ENCODE data around the gene NFIX. TPM values are rescaled to one million over a fixed set of nuclear protein-coding genes. Genes with fewer than 3 reads are reported as not detected.
"Not testable (repeated sequence)": the region's sequence is repeated elsewhere in the genome, so short reads cannot be mapped to it uniquely, and the experiment has no call there.

Gene NFIX
- total RNA-seq, 4 donors from 2014 or later, result 56.0 to 154 (median 79.4) TPM

DNA sequence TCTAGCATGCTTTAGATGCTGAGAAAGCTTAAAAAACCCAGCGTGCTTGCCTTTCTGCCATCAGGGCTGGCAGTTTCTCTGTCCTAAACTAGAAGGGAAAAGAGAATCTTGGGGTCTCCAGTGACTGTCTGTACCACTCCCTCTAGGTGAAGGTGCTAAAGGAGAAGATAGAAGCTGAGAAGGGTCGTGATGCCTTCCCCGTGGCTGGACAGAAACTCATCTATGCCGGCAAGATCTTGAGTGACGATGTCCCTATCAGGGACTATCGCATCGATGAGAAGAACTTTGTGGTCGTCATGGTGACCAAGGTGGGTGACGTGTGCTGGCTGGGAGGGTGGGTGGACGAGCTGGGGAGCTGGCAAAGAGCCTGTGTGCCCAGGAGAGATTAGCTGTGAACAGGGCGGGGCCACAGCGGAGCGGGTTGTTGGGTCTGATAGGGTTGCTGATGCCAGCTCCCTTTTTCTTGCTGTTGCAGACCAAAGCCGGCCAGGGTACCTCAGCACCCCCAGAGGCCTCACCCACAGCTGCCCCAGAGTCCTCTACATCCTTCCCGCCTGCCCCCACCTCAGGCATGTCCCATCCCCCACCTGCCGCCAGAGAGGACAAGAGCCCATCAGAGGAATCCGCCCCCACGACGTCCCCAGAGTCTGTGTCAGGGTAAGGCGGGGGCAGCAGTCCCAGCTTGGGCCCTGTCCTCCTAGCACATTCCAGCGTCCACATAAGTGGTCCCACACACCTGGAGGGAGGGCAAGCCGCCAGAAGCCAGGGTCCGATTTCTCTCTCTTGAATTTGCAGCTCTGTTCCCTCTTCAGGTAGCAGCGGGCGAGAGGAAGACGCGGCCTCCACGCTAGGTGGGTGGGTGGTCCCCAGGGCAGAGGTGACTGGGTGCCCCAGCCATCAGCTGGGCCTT is 47.3 kb upstream of the NFIX start:
- Histone ChIP-seq H3K36me3 (peaks cover 47 to 80% (median 73%) of the 10 kb centered on the region in 4 donors), H3K4me1 (peaks cover 30 to 69% (median 40%) of the 10 kb centered on the region in 4 donors), H3K4me3 (no peak overlapping the region), H3K27me3 (no peaks in the 10 kb centered on the region), H3K27ac (replicated peaks in 1 of 4) (peak overlapping the region in 3 of 4 donors; percentile 20 to 96 (median 27)), H3K9me3 (no peaks in the 10 kb centered on the region)
- DNase-seq (ENCODE audit: extremely low spot score), result no peak
- WGBS, result 88% methylated on average over 28 of the region's 28 CpGs
- intact Hi-C loops (cut with DNase I), result no loop called here
- TF ChIP-seq POLR2A (IDR thresholded peaks at IDR 0.05; ENCODE audit: low read depth), result no peak
- TF ChIP-seq, protein P1, sequence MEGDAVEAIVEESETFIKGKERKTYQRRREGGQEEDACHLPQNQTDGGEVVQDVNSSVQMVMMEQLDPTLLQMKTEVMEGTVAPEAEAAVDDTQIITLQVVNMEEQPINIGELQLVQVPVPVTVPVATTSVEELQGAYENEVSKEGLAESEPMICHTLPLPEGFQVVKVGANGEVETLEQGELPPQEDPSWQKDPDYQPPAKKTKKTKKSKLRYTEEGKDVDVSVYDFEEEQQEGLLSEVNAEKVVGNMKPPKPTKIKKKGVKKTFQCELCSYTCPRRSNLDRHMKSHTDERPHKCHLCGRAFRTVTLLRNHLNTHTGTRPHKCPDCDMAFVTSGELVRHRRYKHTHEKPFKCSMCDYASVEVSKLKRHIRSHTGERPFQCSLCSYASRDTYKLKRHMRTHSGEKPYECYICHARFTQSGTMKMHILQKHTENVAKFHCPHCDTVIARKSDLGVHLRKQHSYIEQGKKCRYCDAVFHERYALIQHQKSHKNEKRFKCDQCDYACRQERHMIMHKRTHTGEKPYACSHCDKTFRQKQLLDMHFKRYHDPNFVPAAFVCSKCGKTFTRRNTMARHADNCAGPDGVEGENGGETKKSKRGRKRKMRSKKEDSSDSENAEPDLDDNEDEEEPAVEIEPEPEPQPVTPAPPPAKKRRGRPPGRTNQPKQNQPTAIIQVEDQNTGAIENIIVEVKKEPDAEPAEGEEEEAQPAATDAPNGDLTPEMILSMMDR (IDR thresholded peaks at IDR 0.05), result no peak
- no peak for TF ChIP-seq EP300 (IDR thresholded peaks at IDR 0.05)
- TF ChIP-seq POLR2AphosphoS5 (IDR thresholded peaks at IDR 0.05), result no peak

DNA sequence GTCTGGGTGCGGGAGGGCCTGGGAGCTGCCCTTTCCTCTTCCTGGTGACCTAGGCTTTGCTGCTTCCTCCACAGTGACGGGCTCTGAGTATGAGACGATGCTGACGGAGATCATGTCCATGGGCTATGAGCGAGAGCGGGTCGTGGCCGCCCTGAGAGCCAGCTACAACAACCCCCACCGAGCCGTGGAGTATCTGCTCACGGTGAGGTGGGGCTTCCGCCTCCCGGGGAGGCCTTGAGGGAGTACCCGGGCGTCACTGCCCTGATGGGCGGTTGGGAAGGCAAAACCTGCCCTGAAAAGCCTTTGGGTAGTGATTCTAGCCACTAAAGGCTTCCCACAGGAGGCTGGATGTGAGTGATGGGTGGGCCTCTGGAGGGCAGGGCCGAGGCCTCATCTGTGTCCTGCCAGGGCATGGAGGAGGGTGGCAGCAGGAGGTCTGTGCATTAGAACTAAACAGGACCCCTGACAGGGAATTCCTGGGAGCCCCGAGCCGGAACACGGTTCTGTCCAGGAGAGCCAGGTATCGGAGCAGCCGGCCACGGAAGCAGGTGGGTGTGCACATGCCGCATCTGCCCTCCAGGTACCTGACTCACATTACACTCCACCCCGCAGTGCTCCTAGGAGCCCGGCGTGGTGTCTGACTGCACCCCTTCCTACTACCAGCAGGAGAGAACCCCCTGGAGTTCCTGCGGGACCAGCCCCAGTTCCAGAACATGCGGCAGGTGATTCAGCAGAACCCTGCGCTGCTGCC is 46.5 kb upstream of the NFIX start:
- TF ChIP-seq, protein P1 (IDR thresholded peaks at IDR 0.05), result no peak
- TF ChIP-seq EP300 (IDR thresholded peaks at IDR 0.05) (no peak), POLR2A (IDR thresholded peaks at IDR 0.05; ENCODE audit: low read depth) (no peak), POLR2AphosphoS5 (IDR thresholded peaks at IDR 0.05) (no peak)
- 91% methylated on average over 8 of the region's 30 CpGs for WGBS
- DNase-seq (ENCODE audit: extremely low spot score), result no peak
- peak overlapping the region in 2 of 4 donors; percentile 20 for H3K27ac ChIP-seq (replicated peaks in 1 of 4)
- peaks cover 41 to 80% (median 73%) of the 10 kb centered on the region in 4 donors for H3K36me3 ChIP-seq
- no peak overlapping the region for H3K4me3 ChIP-seq
- peaks cover 36 to 69% (median 41%) of the 10 kb centered on the region in 4 donors for H3K4me1 ChIP-seq
- H3K27me3 ChIP-seq, result no peaks in the 10 kb centered on the region
- intact Hi-C loops (cut with DNase I), result no loop called here
- no peaks in the 10 kb centered on the region for H3K9me3 ChIP-seq

DNA sequence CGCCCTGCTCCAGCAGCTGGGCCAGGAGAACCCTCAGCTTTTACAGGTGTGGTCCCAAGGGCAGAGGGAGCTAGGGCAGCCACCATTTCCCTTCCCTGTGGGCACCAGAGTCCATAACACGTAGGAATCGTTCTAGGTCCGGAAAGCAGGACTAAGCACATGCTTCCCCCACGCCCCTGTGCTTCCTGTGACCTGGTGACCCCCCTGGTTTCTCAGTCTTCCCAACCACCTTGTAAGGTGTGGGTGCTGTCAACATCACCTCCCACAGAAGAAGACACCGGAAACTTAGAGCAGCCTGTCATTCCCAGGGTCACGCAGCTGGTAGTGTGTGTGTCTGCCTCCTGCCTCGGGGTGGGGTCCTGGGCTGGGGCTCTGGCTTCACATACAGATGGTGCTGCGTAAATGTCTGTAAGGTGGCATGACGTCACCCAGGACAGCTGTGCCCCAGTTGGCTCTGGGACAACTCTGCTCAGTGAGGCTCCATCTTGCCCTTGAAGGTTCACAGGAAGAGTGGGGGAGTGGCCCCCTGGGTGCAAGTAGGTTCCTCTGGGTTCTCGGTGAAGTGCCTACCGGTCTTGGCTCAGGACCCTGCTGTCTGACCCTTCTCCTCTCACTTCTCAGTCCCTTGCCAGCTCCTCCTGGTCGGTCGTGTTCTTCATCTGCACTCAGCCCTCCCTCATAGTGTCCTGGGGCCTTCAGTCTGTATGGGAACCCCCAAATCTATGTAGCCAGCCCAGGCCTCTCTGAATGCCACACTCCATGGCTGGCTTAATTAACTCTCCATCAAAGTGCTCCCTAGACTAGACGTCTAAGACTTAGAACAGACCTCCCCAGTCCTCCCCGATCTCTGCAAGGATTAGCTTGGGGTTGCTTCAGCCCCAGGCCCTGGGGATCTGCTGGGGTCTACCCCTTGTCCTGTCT is 45.7 kb upstream of the NFIX start:
- H3K27ac ChIP-seq (replicated peaks in 1 of 4), result no peak overlapping the region
- H3K9me3 ChIP-seq, result no peaks in the 10 kb centered on the region
- TF ChIP-seq POLR2A (IDR thresholded peaks at IDR 0.05; ENCODE audit: low read depth) (no peak), POLR2AphosphoS5 (IDR thresholded peaks at IDR 0.05) (no peak), EP300 (IDR thresholded peaks at IDR 0.05) (no peak)
- TF ChIP-seq, protein P1 (IDR thresholded peaks at IDR 0.05), result no peak
- H3K4me1 ChIP-seq, result peaks cover 41 to 69% (median 46%) of the 10 kb centered on the region in 4 donors
- no peaks in the 10 kb centered on the region for H3K27me3 ChIP-seq
- no peak for DNase-seq (ENCODE audit: extremely low spot score)
- H3K36me3 ChIP-seq, result peaks cover 32 to 80% (median 73%) of the 10 kb centered on the region in 4 donors
- H3K4me3 ChIP-seq, result no peak overlapping the region
- intact Hi-C loops (cut with DNase I), result no loop called here
- WGBS, result 85% methylated on average over 10 of the region's 16 CpGs

DNA sequence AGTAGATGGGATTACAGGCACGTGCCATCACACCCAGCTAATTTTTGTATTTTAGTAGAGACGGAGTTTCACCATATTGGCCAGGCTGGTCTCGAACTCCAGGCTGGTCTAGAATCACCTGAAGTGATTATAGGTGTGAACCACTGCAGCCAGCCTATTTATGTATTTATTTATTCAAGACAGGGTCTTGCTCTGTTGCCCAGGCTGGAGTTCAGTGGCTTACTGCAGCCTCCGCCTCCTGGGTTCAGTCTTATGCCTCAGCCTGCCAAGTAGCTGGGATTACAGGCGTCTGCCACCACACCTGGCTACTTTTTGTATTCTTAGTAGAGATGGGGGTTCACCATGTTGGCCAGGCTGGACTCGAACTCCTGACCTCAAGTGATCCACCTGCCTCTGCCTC is 43.2 kb upstream of the NFIX start:
- Histone ChIP-seq H3K36me3 (peaks cover 31 to 82% (median 73%) of the 10 kb centered on the region in 4 donors), H3K27ac (replicated peaks in 1 of 4) (peak overlapping the region in 1 of 4 donors; percentile 96), H3K4me1 (peaks cover 44 to 73% (median 55%) of the 10 kb centered on the region in 4 donors)
- WGBS, result 87% methylated on average over 6 of the region's 6 CpGs
- DNase-seq (ENCODE audit: extremely low spot score); H3K4me3 ChIP-seq; H3K27me3 ChIP-seq; intact Hi-C loops (cut with DNase I); H3K9me3 ChIP-seq: not testable (repeated sequence)
